Endothelial cell of umbilical vein (primary cell): Measurements from ENCODE around the gene UVRAG. TPM values are rescaled to one million over a fixed set of nuclear protein-coding genes. Genes with fewer than 3 reads are reported as not detected.

Experiments used
- BruUV-seq: library from RNA; stranded (reverse); fragments of 400-500 nt; replicated peaks from 2 replicates; lab custom pipeline; 2021; lab: Mats Ljungman, UMichigan
- CTCF ChIA-PET: fragments of 300-600, 350-600 bp; sonication (Branson Sonifier 250); formaldehyde crosslinking; loops from one replicate; lab custom pipeline; 2021; ENCODE audit warnings: antibody characterized with exemption, inconsistent platforms; lab: Charles Lee
- POLR2A ChIA-PET: fragments of 300-600, 350-600 bp; sonication (Branson Sonifier 250); formaldehyde crosslinking; loops from one replicate; lab custom pipeline; 2021; ENCODE audit warnings: antibody characterized with exemption, inconsistent platforms; lab: Charles Lee
- DNase-seq: peaks from one replicate; pipeline ENCODE4 v3.0.0-alpha.2; 2011; ENCODE audit warnings: low read depth, low spot score
- FAIRE-seq: peaks from 2 replicates; lab custom pipeline; 2011; peaks lifted over from hg19 to GRCh38; lab: Jason Lieb, UNC
- H2AFZ ChIP-seq: 2 replicates; pipeline ENCODE4 v1.6.0; 2012; ENCODE audit warnings: low read depth, low read length, control low read depth, inconsistent platforms
- H3K27ac ChIP-seq: 2 replicates; pipeline ENCODE4 v1.5.1; 2011; ENCODE audit warnings: low read depth, mild to moderate bottlenecking, control low read depth, low read length, moderate library complexity; ENCODE audit not compliant: insufficient read depth
- H3K27me3 ChIP-seq, 2 experiments: 2 replicates each; pipeline versions ENCODE4 v1.6.0 to v1.6.1; 2011; ENCODE audit warnings: low read length in 2 of 2, mixed read lengths in 1 of 2; ENCODE audit not compliant: control insufficient read depth in 2 of 2, insufficient read depth in 2 of 2
- H3K36me3 ChIP-seq, 2 experiments: 2 replicates in 1 of 2; 3 replicates in 1 of 2; pipeline ENCODE4 v1.5.1; 2011; ENCODE audit warnings: low read length in 2 of 2, mild to moderate bottlenecking in 1 of 2, moderate library complexity in 1 of 2; ENCODE audit not compliant: control insufficient read depth in 2 of 2, insufficient read depth in 2 of 2; ENCODE audit errors: extremely low read depth in 1 of 2
- H3K4me1 ChIP-seq: 3 replicates; pipeline ENCODE4 v1.5.1; 2011; ENCODE audit warnings: mild to moderate bottlenecking, low read length; ENCODE audit not compliant: control insufficient read depth, insufficient read depth; ENCODE audit errors: extremely low read depth
- H3K4me2 ChIP-seq: 2 replicates; pipeline ENCODE4 v1.6.1; 2011; ENCODE audit warnings: low read length, control low read depth, mixed read lengths; ENCODE audit not compliant: insufficient read depth
- H3K4me3 ChIP-seq, 3 experiments: fragments of 200-600 bp in 1 of 3; sonication (generic), shearing (Covaris generic) in 1 of 3; replicated peaks in 1 of 3; 2 replicates each; pipeline ENCODE4 v1.5.1; 2011 to 2016; ENCODE audit warnings: control low read depth in 3 of 3, low read length in 3 of 3, mild to moderate bottlenecking in 2 of 3, inconsistent platforms in 1 of 3, low read depth in 1 of 3, moderate library complexity in 1 of 3; ENCODE audit not compliant: insufficient read depth in 1 of 3
- H3K79me2 ChIP-seq: 2 replicates; pipeline ENCODE4 v1.6.0; 2012; ENCODE audit warnings: low read length, inconsistent platforms; ENCODE audit not compliant: control insufficient read depth, insufficient read depth
- H3K9ac ChIP-seq: replicated peaks from 2 replicates; pipeline ENCODE3; 2011; ENCODE audit warnings: low read length, control low read depth; ENCODE audit not compliant: insufficient read depth; ENCODE audit errors: extremely low read depth
- H3K9me1 ChIP-seq: replicated peaks from 3 replicates; pipeline ENCODE4 v1.6.0; 2011; ENCODE audit warnings: mild to moderate bottlenecking, low read length; ENCODE audit not compliant: control insufficient read depth, insufficient read depth; ENCODE audit errors: extremely low read depth
- H3K9me3 ChIP-seq: replicated peaks from 2 replicates; pipeline ENCODE4 v1.5.1; 2012; ENCODE audit warnings: low read length, inconsistent platforms; ENCODE audit not compliant: control insufficient read depth, insufficient read depth
- H4K20me1 ChIP-seq: replicated peaks from 2 replicates; pipeline ENCODE3; 2011; ENCODE audit warnings: mild to moderate bottlenecking, low read length; ENCODE audit not compliant: control insufficient read depth, insufficient read depth; ENCODE audit errors: extremely low read depth
- EZH2 ChIP-seq: IDR thresholded peaks from 2 replicates; pipeline ENCODE4 v1.6.1; 2012; ENCODE audit warnings: borderline replicate concordance, low read depth, mild to moderate bottlenecking, moderate library complexity, low read length, inconsistent platforms; ENCODE audit not compliant: severe bottlenecking
- FOS ChIP-seq: IDR thresholded peaks from 2 replicates; pipeline ENCODE4 v1.6.1; 2011; ENCODE audit warnings: mild to moderate bottlenecking, low read length, moderate library complexity, borderline replicate concordance; ENCODE audit not compliant: insufficient read depth
- GATA2 ChIP-seq: IDR thresholded peaks from 2 replicates; pipeline ENCODE4 v1.7.0; 2011; ENCODE audit warnings: low read depth, mild to moderate bottlenecking, moderate library complexity, mixed read lengths, low read length; ENCODE audit not compliant: insufficient read length, insufficient read depth
- JUN ChIP-seq: IDR thresholded peaks from 2 replicates; pipeline ENCODE4 v1.6.1; 2011; ENCODE audit warnings: borderline replicate concordance, low read depth; ENCODE audit not compliant: insufficient read length, insufficient read depth
- MYC ChIP-seq: IDR thresholded peaks from one replicate; pipeline ENCODE4 v1.6.1; 2011; ENCODE audit warnings: mild to moderate bottlenecking, low read depth, low read length
- POLR2A ChIP-seq: IDR thresholded peaks from 2 replicates; pipeline ENCODE4 v1.6.1; 2012; ENCODE audit warnings: low read depth, mild to moderate bottlenecking, control low read depth, low read length
- POLR2AphosphoS5 ChIP-seq: IDR thresholded peaks from 2 replicates; pipeline ENCODE4 v1.6.1; 2012; ENCODE audit warnings: low read depth, mild to moderate bottlenecking, control low read depth, low read length, moderate library complexity; ENCODE audit not compliant: insufficient read depth
- dilution Hi-C: fragments of 300-500 bp; cut with MboI; formaldehyde crosslinking; loops from one replicate; pipeline ENCODE4 v1.15.0; 2019; ENCODE audit warnings: low sequenced_read_pairs; ENCODE audit not compliant: extremely low pct_ligation_motif_present
- intact Hi-C: fragments of 100-400 bp; cut with micrococcal nuclease; formaldehyde crosslinking; loops from one replicate; pipeline ENCODE4 v1.10.0; 2022
- polyA plus RNA-seq, 4 experiments: library from polyadenylated mRNA; depleted of rRNA in 3 of 4; stranded (reverse) in 3 of 4; unstranded in 1 of 4; fragments of >200 nt; gene quantifications; 2 replicates each; pipeline versions ENCODE4 v1.2.1 to v1.2.3, GENCODE V29; 2011 to 2012; ENCODE audit warnings: missing spikeins in 1 of 4
- total RNA-seq: library from RNA; stranded (reverse); gene quantifications from 2 replicates; pipeline ENCODE4 v1.2.3, GENCODE V29; 2021
- TF ChIP-seq, protein P1 (sequence below), 2 donors: IDR thresholded peaks; 1 replicate in 1 of 2; 2 replicates in 1 of 2; pipeline ENCODE4 v1.5.1; 2011; ENCODE audit warnings: low read length in 2 of 2, mild to moderate bottlenecking in 2 of 2, moderate library complexity in 2 of 2, control low read depth in 1 of 2, inconsistent platforms in 1 of 2, low read depth in 1 of 2; ENCODE audit not compliant: insufficient read depth in 1 of 2; ENCODE audit errors: extremely low read depth in 1 of 2
- TF ChIP-seq, protein P2 (sequence below): IDR thresholded peaks from 2 replicates; pipeline ENCODE4 v1.6.1; 2011; ENCODE audit not compliant: insufficient read depth, insufficient read length

The UVRAG gene
- total and polyA plus RNA-seq, 2 donors (not counting 3 experiments of a cell fraction or from before 2014, with no cell fraction given), result 21.2 to 65.6 TPM

DNA sequence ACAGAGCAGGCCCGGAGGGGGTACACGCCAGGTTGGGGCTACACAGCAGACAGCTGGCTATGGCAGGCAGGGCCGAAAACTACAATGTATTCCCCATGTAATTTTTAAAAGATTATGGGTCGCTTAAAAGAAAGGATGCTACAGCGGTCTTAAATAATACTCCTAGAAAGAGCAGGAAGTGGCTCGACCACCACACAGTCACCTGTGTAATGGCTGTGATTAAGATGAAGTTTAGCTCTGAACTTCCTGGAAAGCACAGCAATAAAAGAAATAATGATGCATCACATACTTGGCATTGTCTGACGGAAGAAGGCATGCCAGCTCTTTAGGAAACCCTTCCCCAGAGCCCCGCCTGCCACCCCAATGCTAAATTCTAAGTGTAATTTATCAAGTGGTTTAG lies 358.7 kb downstream of the UVRAG start:
- H4K20me1 ChIP-seq, result no peaks in the 10 kb centered on the region
- FAIRE-seq (no peak), DNase-seq (no peak)
- no peak for TF ChIP-seq POLR2AphosphoS5
- TF ChIP-seq POLR2A, result no peak
- TF ChIP-seq GATA2, result no peak
- H3K79me2 ChIP-seq, result no peaks in the 10 kb centered on the region
- POLR2A ChIA-PET, result no interaction called here
- dilution Hi-C loops, result no loop called here
- no peak overlapping the region for H3K9ac ChIP-seq
- H3K36me3 ChIP-seq, result no peaks in the 10 kb centered on the region
- no peaks in the 10 kb centered on the region for H3K4me1 ChIP-seq
- H3K9me1 ChIP-seq, result no peaks in the 10 kb centered on the region
- no peak overlapping the region for H2AFZ ChIP-seq
- H3K9me3 ChIP-seq, result no peaks in the 10 kb centered on the region
- no peak overlapping the region for H3K4me2 ChIP-seq
- H3K4me3 ChIP-seq, result no peak overlapping the region
- no TSS peak for BruUV-seq
- H3K27ac ChIP-seq, result no peak overlapping the region
- intact Hi-C loops, result no loop called here
- no peaks in the 10 kb centered on the region for H3K27me3 ChIP-seq
- CTCF ChIA-PET, result interaction anchor here (0.7 to 1.5 kb wide), 3 partner anchors 21 to 468 kb away, joined by 3 to 4 read pairs (median 3); no protein-coding TSS in a partner anchor

DNA sequence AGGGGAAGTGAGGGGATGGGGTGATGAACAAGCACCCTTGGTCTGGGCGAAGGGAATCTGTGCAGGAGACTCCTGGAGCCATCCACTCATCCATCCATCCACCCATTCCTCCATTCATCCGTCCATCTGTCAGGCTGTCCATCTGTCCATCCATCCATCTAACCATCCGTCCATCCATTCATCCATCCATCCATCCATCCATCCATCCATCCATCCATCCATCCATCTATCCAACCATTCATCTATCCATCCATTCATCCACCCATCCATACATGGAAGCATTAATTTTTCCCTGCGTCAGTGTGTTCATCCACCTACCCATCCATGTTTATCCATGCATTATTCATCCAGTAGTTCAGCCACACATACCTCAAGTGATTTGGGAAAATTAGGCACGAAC lies 359.3 kb downstream of the UVRAG start:
- no peaks in the 10 kb centered on the region for H3K9me3 ChIP-seq

More for the DNA sequence above, 359.3 kb downstream of the UVRAG start:
- FAIRE-seq, result no peak
- Histone ChIP-seq H3K27ac (no peak overlapping the region), H4K20me1 (no peaks in the 10 kb centered on the region), H3K27me3 (no peaks in the 10 kb centered on the region), H3K4me2 (no peak overlapping the region), H3K4me1 (no peaks in the 10 kb centered on the region), H3K4me3 (no peak overlapping the region), H2AFZ (no peak overlapping the region), H3K79me2 (no peaks in the 10 kb centered on the region), H3K36me3 (no peaks in the 10 kb centered on the region), H3K9ac (no peak overlapping the region), H3K9me1 (no peaks in the 10 kb centered on the region)
- no TSS peak for BruUV-seq
- ChIA-PET POLR2A (no interaction called here), CTCF (interaction anchor here (0.7 to 1.5 kb wide), 2 partner anchors 22 to 468 kb away, joined by 3 to 4 read pairs; no protein-coding TSS in a partner anchor)
- dilution Hi-C loops, result no loop called here
- DNase-seq, result no peak
- TF ChIP-seq, protein P1, sequence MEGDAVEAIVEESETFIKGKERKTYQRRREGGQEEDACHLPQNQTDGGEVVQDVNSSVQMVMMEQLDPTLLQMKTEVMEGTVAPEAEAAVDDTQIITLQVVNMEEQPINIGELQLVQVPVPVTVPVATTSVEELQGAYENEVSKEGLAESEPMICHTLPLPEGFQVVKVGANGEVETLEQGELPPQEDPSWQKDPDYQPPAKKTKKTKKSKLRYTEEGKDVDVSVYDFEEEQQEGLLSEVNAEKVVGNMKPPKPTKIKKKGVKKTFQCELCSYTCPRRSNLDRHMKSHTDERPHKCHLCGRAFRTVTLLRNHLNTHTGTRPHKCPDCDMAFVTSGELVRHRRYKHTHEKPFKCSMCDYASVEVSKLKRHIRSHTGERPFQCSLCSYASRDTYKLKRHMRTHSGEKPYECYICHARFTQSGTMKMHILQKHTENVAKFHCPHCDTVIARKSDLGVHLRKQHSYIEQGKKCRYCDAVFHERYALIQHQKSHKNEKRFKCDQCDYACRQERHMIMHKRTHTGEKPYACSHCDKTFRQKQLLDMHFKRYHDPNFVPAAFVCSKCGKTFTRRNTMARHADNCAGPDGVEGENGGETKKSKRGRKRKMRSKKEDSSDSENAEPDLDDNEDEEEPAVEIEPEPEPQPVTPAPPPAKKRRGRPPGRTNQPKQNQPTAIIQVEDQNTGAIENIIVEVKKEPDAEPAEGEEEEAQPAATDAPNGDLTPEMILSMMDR (IDR thresholded peaks at IDR 0.05; ENCODE audit: extremely low read depth in 1 of 2, insufficient read depth in 1 of 2, low read depth in 1 of 2, low read length in 2 of 2), result no peak
- no peak for TF ChIP-seq FOS
- TF ChIP-seq POLR2AphosphoS5, result no peak
- TF ChIP-seq, protein P2, sequence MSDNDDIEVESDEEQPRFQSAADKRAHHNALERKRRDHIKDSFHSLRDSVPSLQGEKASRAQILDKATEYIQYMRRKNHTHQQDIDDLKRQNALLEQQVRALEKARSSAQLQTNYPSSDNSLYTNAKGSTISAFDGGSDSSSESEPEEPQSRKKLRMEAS, result no peak
- no peak for TF ChIP-seq MYC
- TF ChIP-seq JUN, result no peak
- no peak for TF ChIP-seq POLR2A
- TF ChIP-seq EZH2, result no peak
- no peak for TF ChIP-seq GATA2
- intact Hi-C loops, result no loop called here
